22Rv1 (cell line): ENCODE measurements around the gene TCF23.

Experiments
- H3K27ac ChIP-seq: fragments of 450-650 bp; 2 replicates; pipeline ENCODE4 v1.5.1; 2017
- CTCF ChIP-seq: fragments of 450-650 bp; IDR thresholded peaks from 2 replicates; pipeline ENCODE4 v1.5.1; 2017; ENCODE audit warnings: mild to moderate bottlenecking
- ZFX ChIP-seq: fragments of 450-650 bp; IDR thresholded peaks from 2 replicates; pipeline ENCODE4 v1.6.1; 2017; ENCODE audit warnings: antibody characterized with exemption, borderline replicate concordance

Gene TCF23

GRCh38 chr2:27139310-27139709 is 9.5 kb upstream of the TCF23 start, which contains the start of gene PRR30:
PRR30 (minus strand) TSS chr2:27139410; CDS start chr2:27138329, 1,081 bp downstream.
- H3K27ac ChIP-seq, result no peak within 1 kb of the TSS
- no peak for TF ChIP-seq CTCF
- TF ChIP-seq ZFX, result no peak

GRCh38 chr2:27143285-27143684 is 5.5 kb upstream of the TCF23 start:
- TF ChIP-seq ZFX (no peak), CTCF (no peak)
- H3K27ac ChIP-seq, result no peak overlapping the region

- TF ChIP-seq CTCF (no peak), ZFX (no peak)
These were observed 3.1 kb upstream of the TCF23 start for GRCh38 chr2:27145682-27146081.

GRCh38 chr2:27147935-27148334 is 869 bp upstream of the TCF23 start:
- TF ChIP-seq ZFX (no peak), CTCF (no peak)
- H3K27ac ChIP-seq, result no peak overlapping the region

More at GRCh38 chr2:27145682-27146081, 3.1 kb upstream of the TCF23 start:
- no peak overlapping the region for H3K27ac ChIP-seq

- TF ChIP-seq ZFX (no peak), CTCF (no peak)
- H3K27ac ChIP-seq, result no peak overlapping the region
These were observed 984 bp downstream of the TCF23 start for GRCh38 chr2:27149570-27150405.

- no peak for TF ChIP-seq CTCF
- TF ChIP-seq ZFX, result no peak
These were observed 1.9 kb downstream of the TCF23 start for GRCh38 chr2:27150639-27151230.

More at GRCh38 chr2:27150639-27151230, 1.9 kb downstream of the TCF23 start:
- H3K27ac ChIP-seq, result no peak overlapping the region
